K562 (cell line): ENCODE results near the gene A1BG. TPM values are rescaled to one million over a fixed set of nuclear protein-coding genes. Genes with fewer than 3 reads are reported as not detected.

Experiments
- ELF1 ChIP-seq: fragments of 200-800 bp; sonication (Bioruptor generic); IDR thresholded peaks from 2 replicates; pipeline ENCODE4 v1.6.1; 2016; ENCODE audit warnings: missing genetic modification characterization, missing compliant biosample characterization
- GABPB1 ChIP-seq: sonication (generic); formaldehyde crosslinking; IDR thresholded peaks from 2 replicates; pipeline ENCODE4 v1.8.0; 2022; ENCODE audit warnings: mild to moderate bottlenecking, missing genetic modification reagents
- HSF4 ChIP-seq: fragments of 250-450 bp; sonication (Bioruptor Pico); IDR thresholded peaks from 2 replicates; pipeline ENCODE4 v2.1.2; 2022; ENCODE audit warnings: mild to moderate bottlenecking, moderate library complexity, borderline replicate concordance
- L3MBTL2 ChIP-seq: fragments of 450-650 bp; IDR thresholded peaks from 2 replicates; pipeline ENCODE4 v1.6.1; 2016; ENCODE audit warnings: mild to moderate bottlenecking, moderate library complexity
- MAX ChIP-seq: sonication (generic); formaldehyde crosslinking; IDR thresholded peaks from 2 replicates; pipeline ENCODE4 v1.9.0; 2022; ENCODE audit warnings: mild to moderate bottlenecking, missing genetic modification reagents
- PHF20 ChIP-seq: fragments of 450-650 bp; IDR thresholded peaks from 2 replicates; pipeline ENCODE4 v1.6.1; 2018; ENCODE audit not compliant: partially characterized antibody
- POLR2A ChIP-seq: fragments of 450-650 bp; conservative IDR thresholded peaks from 2 replicates; pipeline ENCODE4 v1.6.1; 2016
- RBBP5 ChIP-seq: fragments of 200-600 bp; sonication (generic); IDR thresholded peaks from 2 replicates; pipeline ENCODE4 v1.6.1; 2012; ENCODE audit warnings: borderline replicate concordance, mild to moderate bottlenecking, low read length, control low read depth, inconsistent platforms; ENCODE audit not compliant: insufficient read depth, poor library complexity, severe bottlenecking
- RBFOX2 ChIP-seq: fragments of 200-400 bp; formaldehyde crosslinking; IDR thresholded peaks from 2 replicates; pipeline ENCODE4 v1.6.1; 2017; ENCODE audit warnings: low read depth, mild to moderate bottlenecking, low read length, moderate library complexity
- RBM22 ChIP-seq: fragments of 200-400 bp; formaldehyde crosslinking; IDR thresholded peaks from 2 replicates; pipeline ENCODE4 v1.6.1; 2018; ENCODE audit warnings: low read length, low read depth; ENCODE audit not compliant: poor library complexity, severe bottlenecking
- REST ChIP-seq, 2 experiments: fragments of 450-650 bp; formaldehyde crosslinking in 1 of 2; IDR thresholded peaks; 2 replicates each; pipeline versions ENCODE4 v1.4.0 to v1.6.1; 2014 to 2020; ENCODE audit warnings: mild to moderate bottlenecking in 2 of 2, borderline replicate concordance in 1 of 2, low read depth in 1 of 2
- RNF219 ChIP-seq: fragments of 250-450 bp; sonication (Bioruptor Pico); IDR thresholded peaks from 2 replicates; pipeline ENCODE4 v1.5.0; 2022; ENCODE audit warnings: mild to moderate bottlenecking
- TCF7L2 ChIP-seq: fragments of 150-350 bp; IDR thresholded peaks from 2 replicates; pipeline ENCODE4 v1.6.1; 2016; ENCODE audit warnings: low read depth, mild to moderate bottlenecking, low read length, moderate library complexity
- ZBED1 ChIP-seq: IDR thresholded peaks from 2 replicates; pipeline ENCODE4 v1.6.1; 2014
- ZBTB33 ChIP-seq: sonication (generic); formaldehyde crosslinking; IDR thresholded peaks from 2 replicates; pipeline ENCODE4 v1.8.1; 2023; ENCODE audit warnings: mild to moderate bottlenecking, missing genetic modification reagents
- polyA plus RNA-seq, 8 experiments: library from polyadenylated mRNA; depleted of rRNA in 4 of 8; stranded (reverse) in 5 of 8; unstranded in 3 of 8; fragments of >200 nt; fragmentation: Nextera tagmentation in 2 of 8; fragmentation: Illumina TruSeq in 1 of 8; extraction: Ambion mirVana in 2 of 8; extraction: Trizol in 1 of 8; gene quantifications; 2 replicates each; pipeline versions ENCODE4 v1.2.1 to v1.2.3, GENCODE V29; 2011 to 2014; ENCODE audit warnings: inconsistent platforms in 1 of 8, missing spikeins in 1 of 8
- total RNA-seq, 7 experiments: library from RNA; depleted of rRNA in 6 of 7; stranded (reverse); fragments of >200 nt in 6 of 7; fragmentation: Illumina TruSeq in 2 of 7; extraction: Trizol in 2 of 7; gene quantifications; 2 replicates each; pipeline versions ENCODE4 v1.2.1 to v1.2.3, GENCODE V29; 2011 to 2021; ENCODE audit warnings: low replicate concordance in 1 of 7

A1BG gene
- total and polyA plus RNA-seq, 9 of the 15 experiments (the other 6 are each of a cell fraction or from before 2014, with no cell fraction given) = 0.10 to 19.8 (median 2.6) TPM

GRCh38 chr19:58392945-58393724 is 39.8 kb upstream of the A1BG start (continued):
- TF ChIP-seq ZBTB33 (peak; percentile 92), L3MBTL2 (no peak), ZBED1 (no peak), RNF219 (CRISPR knock-in tag) (no peak), REST (IDR thresholded peaks at IDR 0.05; ENCODE audit: borderline replicate concordance) (no peak), REST (CRISPR knock-in tag; IDR thresholded peaks at IDR 0.05; ENCODE audit: low read depth) (no peak), HSF4 (CRISPR knock-in tag) (no peak), MAX (CRISPR knock-in tag) (peak; percentile 31; the same call in 1 of the 2 replicates), RBFOX2 (peak; percentile 66), GABPB1 (CRISPR knock-in tag) (no peak), RBBP5 (no peak), TCF7L2 (no peak), RBM22 (peak; percentile 63), ELF1 (tag) (no peak), PHF20 (no peak), POLR2A (peak; percentile 59)
